Endothelial cell of umbilical vein (primary cell): ENCODE data around the gene MCM3AP. TPM values are rescaled to one million over a fixed set of nuclear protein-coding genes. Genes with fewer than 3 reads are reported as not detected.

ENCODE experiments used
- BruUV-seq: library from RNA; stranded (reverse); fragments of 400-500 nt; replicated peaks from 2 replicates; lab custom pipeline; 2021; lab: Mats Ljungman, UMichigan
- CTCF ChIA-PET: fragments of 300-600, 350-600 bp; sonication (Branson Sonifier 250); formaldehyde crosslinking; loops from one replicate; lab custom pipeline; 2021; ENCODE audit warnings: antibody characterized with exemption, inconsistent platforms; lab: Charles Lee
- POLR2A ChIA-PET: fragments of 300-600, 350-600 bp; sonication (Branson Sonifier 250); formaldehyde crosslinking; loops from one replicate; lab custom pipeline; 2021; ENCODE audit warnings: antibody characterized with exemption, inconsistent platforms; lab: Charles Lee
- DNase-seq: peaks from one replicate; pipeline ENCODE4 v3.0.0-alpha.2; 2011; ENCODE audit warnings: low read depth, low spot score
- FAIRE-seq: peaks from 2 replicates; lab custom pipeline; 2011; peaks lifted over from hg19 to GRCh38; lab: Jason Lieb, UNC
- H2AFZ ChIP-seq: 2 replicates; pipeline ENCODE4 v1.6.0; 2012; ENCODE audit warnings: low read depth, low read length, control low read depth, inconsistent platforms
- H3K27ac ChIP-seq: 2 replicates; pipeline ENCODE4 v1.5.1; 2011; ENCODE audit warnings: low read depth, mild to moderate bottlenecking, control low read depth, low read length, moderate library complexity; ENCODE audit not compliant: insufficient read depth
- H3K27me3 ChIP-seq, 2 experiments: 2 replicates each; pipeline versions ENCODE4 v1.6.0 to v1.6.1; 2011; ENCODE audit warnings: low read length in 2 of 2, mixed read lengths in 1 of 2; ENCODE audit not compliant: control insufficient read depth in 2 of 2, insufficient read depth in 2 of 2
- H3K36me3 ChIP-seq, 2 experiments: 2 replicates in 1 of 2; 3 replicates in 1 of 2; pipeline ENCODE4 v1.5.1; 2011; ENCODE audit warnings: low read length in 2 of 2, mild to moderate bottlenecking in 1 of 2, moderate library complexity in 1 of 2; ENCODE audit not compliant: control insufficient read depth in 2 of 2, insufficient read depth in 2 of 2; ENCODE audit errors: extremely low read depth in 1 of 2
- H3K4me1 ChIP-seq: 3 replicates; pipeline ENCODE4 v1.5.1; 2011; ENCODE audit warnings: mild to moderate bottlenecking, low read length; ENCODE audit not compliant: control insufficient read depth, insufficient read depth; ENCODE audit errors: extremely low read depth
- H3K4me2 ChIP-seq: 2 replicates; pipeline ENCODE4 v1.6.1; 2011; ENCODE audit warnings: low read length, control low read depth, mixed read lengths; ENCODE audit not compliant: insufficient read depth
- H3K4me3 ChIP-seq, 3 experiments: fragments of 200-600 bp in 1 of 3; sonication (generic), shearing (Covaris generic) in 1 of 3; replicated peaks in 1 of 3; 2 replicates each; pipeline ENCODE4 v1.5.1; 2011 to 2016; ENCODE audit warnings: control low read depth in 3 of 3, low read length in 3 of 3, mild to moderate bottlenecking in 2 of 3, inconsistent platforms in 1 of 3, low read depth in 1 of 3, moderate library complexity in 1 of 3; ENCODE audit not compliant: insufficient read depth in 1 of 3
- H3K79me2 ChIP-seq: 2 replicates; pipeline ENCODE4 v1.6.0; 2012; ENCODE audit warnings: low read length, inconsistent platforms; ENCODE audit not compliant: control insufficient read depth, insufficient read depth
- H3K9ac ChIP-seq: replicated peaks from 2 replicates; pipeline ENCODE3; 2011; ENCODE audit warnings: low read length, control low read depth; ENCODE audit not compliant: insufficient read depth; ENCODE audit errors: extremely low read depth
- H3K9me1 ChIP-seq: replicated peaks from 3 replicates; pipeline ENCODE4 v1.6.0; 2011; ENCODE audit warnings: mild to moderate bottlenecking, low read length; ENCODE audit not compliant: control insufficient read depth, insufficient read depth; ENCODE audit errors: extremely low read depth
- H3K9me3 ChIP-seq: replicated peaks from 2 replicates; pipeline ENCODE4 v1.5.1; 2012; ENCODE audit warnings: low read length, inconsistent platforms; ENCODE audit not compliant: control insufficient read depth, insufficient read depth
- H4K20me1 ChIP-seq: replicated peaks from 2 replicates; pipeline ENCODE3; 2011; ENCODE audit warnings: mild to moderate bottlenecking, low read length; ENCODE audit not compliant: control insufficient read depth, insufficient read depth; ENCODE audit errors: extremely low read depth
- EZH2 ChIP-seq: IDR thresholded peaks from 2 replicates; pipeline ENCODE4 v1.6.1; 2012; ENCODE audit warnings: borderline replicate concordance, low read depth, mild to moderate bottlenecking, moderate library complexity, low read length, inconsistent platforms; ENCODE audit not compliant: severe bottlenecking
- FOS ChIP-seq: IDR thresholded peaks from 2 replicates; pipeline ENCODE4 v1.6.1; 2011; ENCODE audit warnings: mild to moderate bottlenecking, low read length, moderate library complexity, borderline replicate concordance; ENCODE audit not compliant: insufficient read depth
- GATA2 ChIP-seq: IDR thresholded peaks from 2 replicates; pipeline ENCODE4 v1.7.0; 2011; ENCODE audit warnings: low read depth, mild to moderate bottlenecking, moderate library complexity, mixed read lengths, low read length; ENCODE audit not compliant: insufficient read length, insufficient read depth
- JUN ChIP-seq: IDR thresholded peaks from 2 replicates; pipeline ENCODE4 v1.6.1; 2011; ENCODE audit warnings: borderline replicate concordance, low read depth; ENCODE audit not compliant: insufficient read length, insufficient read depth
- MYC ChIP-seq: IDR thresholded peaks from one replicate; pipeline ENCODE4 v1.6.1; 2011; ENCODE audit warnings: mild to moderate bottlenecking, low read depth, low read length
- POLR2A ChIP-seq: IDR thresholded peaks from 2 replicates; pipeline ENCODE4 v1.6.1; 2012; ENCODE audit warnings: low read depth, mild to moderate bottlenecking, control low read depth, low read length
- POLR2AphosphoS5 ChIP-seq: IDR thresholded peaks from 2 replicates; pipeline ENCODE4 v1.6.1; 2012; ENCODE audit warnings: low read depth, mild to moderate bottlenecking, control low read depth, low read length, moderate library complexity; ENCODE audit not compliant: insufficient read depth
- dilution Hi-C: fragments of 300-500 bp; cut with MboI; formaldehyde crosslinking; loops from one replicate; pipeline ENCODE4 v1.15.0; 2019; ENCODE audit warnings: low sequenced_read_pairs; ENCODE audit not compliant: extremely low pct_ligation_motif_present
- intact Hi-C: fragments of 100-400 bp; cut with micrococcal nuclease; formaldehyde crosslinking; loops from one replicate; pipeline ENCODE4 v1.10.0; 2022
- polyA plus RNA-seq, 4 experiments: library from polyadenylated mRNA; depleted of rRNA in 3 of 4; stranded (reverse) in 3 of 4; unstranded in 1 of 4; fragments of >200 nt; gene quantifications; 2 replicates each; pipeline versions ENCODE4 v1.2.1 to v1.2.3, GENCODE V29; 2011 to 2012; ENCODE audit warnings: missing spikeins in 1 of 4
- total RNA-seq: library from RNA; stranded (reverse); gene quantifications from 2 replicates; pipeline ENCODE4 v1.2.3, GENCODE V29; 2021
- TF ChIP-seq, protein P1 (sequence below): IDR thresholded peaks from 2 replicates; pipeline ENCODE4 v1.6.1; 2011; ENCODE audit not compliant: insufficient read depth, insufficient read length
- TF ChIP-seq, protein P2 (sequence below), 2 donors: IDR thresholded peaks; 1 replicate in 1 of 2; 2 replicates in 1 of 2; pipeline ENCODE4 v1.5.1; 2011; ENCODE audit warnings: low read length in 2 of 2, mild to moderate bottlenecking in 2 of 2, moderate library complexity in 2 of 2, control low read depth in 1 of 2, inconsistent platforms in 1 of 2, low read depth in 1 of 2; ENCODE audit not compliant: insufficient read depth in 1 of 2; ENCODE audit errors: extremely low read depth in 1 of 2

The MCM3AP gene
- total and polyA plus RNA-seq, 2 donors (not counting 3 experiments of a cell fraction or from before 2014, with no cell fraction given) = 37.9 to 115 TPM

DNA sequence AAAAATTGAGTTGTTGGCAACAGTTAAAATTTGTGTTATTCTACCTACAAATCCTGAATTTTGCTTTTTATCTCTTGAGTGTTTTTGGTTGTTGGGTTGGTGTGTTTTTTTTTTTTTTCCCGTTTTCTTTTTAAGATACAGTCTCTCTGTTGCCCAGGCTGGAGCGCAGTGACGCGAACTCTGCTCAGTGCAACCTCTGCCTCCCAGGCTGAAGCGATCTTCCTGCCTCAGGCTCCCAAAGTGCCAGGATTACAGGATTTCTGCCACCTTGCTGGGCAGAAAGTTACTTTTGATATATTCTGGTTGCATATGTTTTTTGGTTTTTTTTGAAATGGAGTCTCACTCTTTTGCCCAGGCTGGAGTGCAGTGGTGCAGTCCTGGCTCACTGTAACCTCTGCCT, 42.7 kb upstream of the MCM3AP start:
- H4K20me1 ChIP-seq = no peaks in the 10 kb centered on the region
- BruUV-seq = no TSS peak
- no peaks in the 10 kb centered on the region for H3K27me3 ChIP-seq
- H3K36me3 ChIP-seq = peaks cover 6 to 13% of the 10 kb centered on the region in 2 experiments
- H3K27ac ChIP-seq = no peak overlapping the region
- no peaks in the 10 kb centered on the region for H3K9me1 ChIP-seq
- no peaks in the 10 kb centered on the region for H3K9me3 ChIP-seq
- H2AFZ ChIP-seq = no peak overlapping the region
- POLR2A ChIA-PET = no interaction called here
- FAIRE-seq (no peak), DNase-seq (no peak)
- no peak overlapping the region for H3K9ac ChIP-seq
- dilution Hi-C loops (no loop called here), intact Hi-C loops (no loop called here)
- no peak overlapping the region for H3K4me2 ChIP-seq
- TF ChIP-seq POLR2A = no peak
- no peak for TF ChIP-seq POLR2AphosphoS5
- TF ChIP-seq JUN = no peak
- TF ChIP-seq, protein P1, sequence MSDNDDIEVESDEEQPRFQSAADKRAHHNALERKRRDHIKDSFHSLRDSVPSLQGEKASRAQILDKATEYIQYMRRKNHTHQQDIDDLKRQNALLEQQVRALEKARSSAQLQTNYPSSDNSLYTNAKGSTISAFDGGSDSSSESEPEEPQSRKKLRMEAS = no peak
- TF ChIP-seq MYC = no peak
- no peak for TF ChIP-seq FOS
- TF ChIP-seq EZH2 = no peak
- TF ChIP-seq GATA2 = no peak
- TF ChIP-seq, protein P2, sequence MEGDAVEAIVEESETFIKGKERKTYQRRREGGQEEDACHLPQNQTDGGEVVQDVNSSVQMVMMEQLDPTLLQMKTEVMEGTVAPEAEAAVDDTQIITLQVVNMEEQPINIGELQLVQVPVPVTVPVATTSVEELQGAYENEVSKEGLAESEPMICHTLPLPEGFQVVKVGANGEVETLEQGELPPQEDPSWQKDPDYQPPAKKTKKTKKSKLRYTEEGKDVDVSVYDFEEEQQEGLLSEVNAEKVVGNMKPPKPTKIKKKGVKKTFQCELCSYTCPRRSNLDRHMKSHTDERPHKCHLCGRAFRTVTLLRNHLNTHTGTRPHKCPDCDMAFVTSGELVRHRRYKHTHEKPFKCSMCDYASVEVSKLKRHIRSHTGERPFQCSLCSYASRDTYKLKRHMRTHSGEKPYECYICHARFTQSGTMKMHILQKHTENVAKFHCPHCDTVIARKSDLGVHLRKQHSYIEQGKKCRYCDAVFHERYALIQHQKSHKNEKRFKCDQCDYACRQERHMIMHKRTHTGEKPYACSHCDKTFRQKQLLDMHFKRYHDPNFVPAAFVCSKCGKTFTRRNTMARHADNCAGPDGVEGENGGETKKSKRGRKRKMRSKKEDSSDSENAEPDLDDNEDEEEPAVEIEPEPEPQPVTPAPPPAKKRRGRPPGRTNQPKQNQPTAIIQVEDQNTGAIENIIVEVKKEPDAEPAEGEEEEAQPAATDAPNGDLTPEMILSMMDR (IDR thresholded peaks at IDR 0.05; ENCODE audit: extremely low read depth in 1 of 2, insufficient read depth in 1 of 2, low read depth in 1 of 2, low read length in 2 of 2) = no peak
- H3K4me3 ChIP-seq = no peak overlapping the region
- peaks cover 10% of the 10 kb centered on the region for H3K4me1 ChIP-seq
- CTCF ChIA-PET = no interaction called here
- peaks cover 41% of the 10 kb centered on the region for H3K79me2 ChIP-seq
